Measurements from ENCODE around the gene SYNE4. TPM values are rescaled to one million over a fixed set of nuclear protein-coding genes. Genes with fewer than 3 reads are reported as not detected.

The SYNE4 gene
- total and polyA plus RNA-seq, 2 of the 13 experiments (the other 11 are each of a cell fraction or from before 2014, with no cell fraction given), result 13.7 to 23.0 TPM

- TF ChIP-seq NRL (CRISPR knock-in tag; IDR thresholded peaks at IDR 0.05; ENCODE audit: borderline replicate concordance) (peak; percentile 73; the same call in 1 of the 2 replicates), SPEN (CRISPR knock-in tag; IDR thresholded peaks at IDR 0.05; ENCODE audit: low read depth) (peak; percentile 83), ZNF33B (CRISPR knock-in tag; IDR thresholded peaks at IDR 0.05) (peak; percentile 53; the same call in 1 of the 2 replicates), ZNF121 (CRISPR knock-in tag; IDR thresholded peaks at IDR 0.05) (no peak), GATAD1 (CRISPR knock-in tag; IDR thresholded peaks at IDR 0.05) (peak; percentile 84), RFX5 (IDR thresholded peaks at IDR 0.05; ENCODE audit: low read depth, low read length) (no peak), ISX (CRISPR knock-in tag; conservative IDR thresholded peaks at IDR 0.05) (no peak), XRCC5 (optimal IDR thresholded peaks at IDR 0.05; ENCODE audit: low read length) (peak; percentile 43), ZNF33A (CRISPR knock-in tag; IDR thresholded peaks at IDR 0.05; ENCODE audit: borderline replicate concordance) (no peak), ZNF556 (CRISPR knock-in tag; IDR thresholded peaks at IDR 0.05; ENCODE audit: borderline replicate concordance) (no peak; the same call in 1 of the 2 replicates), FLYWCH1 (CRISPR knock-in tag; IDR thresholded peaks at IDR 0.05) (no peak), ZNF800 (CRISPR knock-in tag; IDR thresholded peaks at IDR 0.05) (peak; percentile 75; the same call in 1 of the 2 replicates), NR3C1 (CRISPR knock-in tag; IDR thresholded peaks at IDR 0.05) (no peak), SETDB1 (CRISPR knock-in tag; IDR thresholded peaks at IDR 0.05; ENCODE audit: borderline replicate concordance) (no peak), ZBTB1 (CRISPR knock-in tag; IDR thresholded peaks at IDR 0.05; ENCODE audit: borderline replicate concordance) (no peak)
- TF ChIP-seq, protein P1, sequence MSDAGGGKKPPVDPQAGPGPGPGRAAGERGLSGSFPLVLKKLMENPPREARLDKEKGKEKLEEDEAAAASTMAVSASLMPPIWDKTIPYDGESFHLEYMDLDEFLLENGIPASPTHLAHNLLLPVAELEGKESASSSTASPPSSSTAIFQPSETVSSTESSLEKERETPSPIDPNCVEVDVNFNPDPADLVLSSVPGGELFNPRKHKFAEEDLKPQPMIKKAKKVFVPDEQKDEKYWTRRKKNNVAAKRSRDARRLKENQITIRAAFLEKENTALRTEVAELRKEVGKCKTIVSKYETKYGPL (CRISPR knock-in tag; IDR thresholded peaks at IDR 0.05), result 0 out of 2 replicates have a peak, but pooled peaks have one; percentile 34
- TF ChIP-seq, protein P2, sequence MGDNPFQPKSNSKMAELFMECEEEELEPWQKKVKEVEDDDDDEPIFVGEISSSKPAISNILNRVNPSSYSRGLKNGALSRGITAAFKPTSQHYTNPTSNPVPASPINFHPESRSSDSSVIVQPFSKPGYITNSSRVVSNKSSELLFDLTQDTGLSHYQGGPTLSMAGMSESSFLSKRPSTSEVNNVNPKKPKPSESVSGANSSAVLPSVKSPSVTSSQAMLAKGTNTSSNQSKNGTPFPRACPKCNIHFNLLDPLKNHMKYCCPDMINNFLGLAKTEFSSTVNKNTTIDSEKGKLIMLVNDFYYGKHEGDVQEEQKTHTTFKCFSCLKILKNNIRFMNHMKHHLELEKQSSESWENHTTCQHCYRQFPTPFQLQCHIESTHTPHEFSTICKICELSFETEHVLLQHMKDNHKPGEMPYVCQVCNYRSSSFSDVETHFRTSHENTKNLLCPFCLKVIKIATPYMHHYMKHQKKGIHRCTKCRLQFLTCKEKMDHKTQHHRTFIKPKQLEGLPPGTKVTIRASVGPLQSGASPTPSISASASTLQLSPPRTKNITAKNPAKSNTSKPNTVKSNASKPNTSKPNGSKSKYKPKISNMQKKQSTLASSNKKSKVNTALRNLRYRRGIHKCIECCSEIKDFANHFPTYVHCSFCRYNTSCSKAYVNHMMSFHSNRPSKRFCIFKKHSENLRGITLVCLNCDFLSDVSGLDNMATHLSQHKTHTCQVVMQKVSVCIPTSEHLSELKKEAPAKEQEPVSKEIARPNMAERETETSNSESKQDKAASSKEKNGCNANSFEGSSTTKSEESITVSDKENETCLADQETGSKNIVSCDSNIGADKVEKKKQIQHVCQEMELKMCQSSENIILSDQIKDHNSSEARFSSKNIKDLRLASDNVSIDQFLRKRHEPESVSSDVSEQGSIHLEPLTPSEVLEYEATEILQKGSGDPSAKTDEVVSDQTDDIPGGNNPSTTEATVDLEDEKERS (CRISPR knock-in tag; IDR thresholded peaks at IDR 0.05), result peak; percentile 96
- TF ChIP-seq, protein P3, sequence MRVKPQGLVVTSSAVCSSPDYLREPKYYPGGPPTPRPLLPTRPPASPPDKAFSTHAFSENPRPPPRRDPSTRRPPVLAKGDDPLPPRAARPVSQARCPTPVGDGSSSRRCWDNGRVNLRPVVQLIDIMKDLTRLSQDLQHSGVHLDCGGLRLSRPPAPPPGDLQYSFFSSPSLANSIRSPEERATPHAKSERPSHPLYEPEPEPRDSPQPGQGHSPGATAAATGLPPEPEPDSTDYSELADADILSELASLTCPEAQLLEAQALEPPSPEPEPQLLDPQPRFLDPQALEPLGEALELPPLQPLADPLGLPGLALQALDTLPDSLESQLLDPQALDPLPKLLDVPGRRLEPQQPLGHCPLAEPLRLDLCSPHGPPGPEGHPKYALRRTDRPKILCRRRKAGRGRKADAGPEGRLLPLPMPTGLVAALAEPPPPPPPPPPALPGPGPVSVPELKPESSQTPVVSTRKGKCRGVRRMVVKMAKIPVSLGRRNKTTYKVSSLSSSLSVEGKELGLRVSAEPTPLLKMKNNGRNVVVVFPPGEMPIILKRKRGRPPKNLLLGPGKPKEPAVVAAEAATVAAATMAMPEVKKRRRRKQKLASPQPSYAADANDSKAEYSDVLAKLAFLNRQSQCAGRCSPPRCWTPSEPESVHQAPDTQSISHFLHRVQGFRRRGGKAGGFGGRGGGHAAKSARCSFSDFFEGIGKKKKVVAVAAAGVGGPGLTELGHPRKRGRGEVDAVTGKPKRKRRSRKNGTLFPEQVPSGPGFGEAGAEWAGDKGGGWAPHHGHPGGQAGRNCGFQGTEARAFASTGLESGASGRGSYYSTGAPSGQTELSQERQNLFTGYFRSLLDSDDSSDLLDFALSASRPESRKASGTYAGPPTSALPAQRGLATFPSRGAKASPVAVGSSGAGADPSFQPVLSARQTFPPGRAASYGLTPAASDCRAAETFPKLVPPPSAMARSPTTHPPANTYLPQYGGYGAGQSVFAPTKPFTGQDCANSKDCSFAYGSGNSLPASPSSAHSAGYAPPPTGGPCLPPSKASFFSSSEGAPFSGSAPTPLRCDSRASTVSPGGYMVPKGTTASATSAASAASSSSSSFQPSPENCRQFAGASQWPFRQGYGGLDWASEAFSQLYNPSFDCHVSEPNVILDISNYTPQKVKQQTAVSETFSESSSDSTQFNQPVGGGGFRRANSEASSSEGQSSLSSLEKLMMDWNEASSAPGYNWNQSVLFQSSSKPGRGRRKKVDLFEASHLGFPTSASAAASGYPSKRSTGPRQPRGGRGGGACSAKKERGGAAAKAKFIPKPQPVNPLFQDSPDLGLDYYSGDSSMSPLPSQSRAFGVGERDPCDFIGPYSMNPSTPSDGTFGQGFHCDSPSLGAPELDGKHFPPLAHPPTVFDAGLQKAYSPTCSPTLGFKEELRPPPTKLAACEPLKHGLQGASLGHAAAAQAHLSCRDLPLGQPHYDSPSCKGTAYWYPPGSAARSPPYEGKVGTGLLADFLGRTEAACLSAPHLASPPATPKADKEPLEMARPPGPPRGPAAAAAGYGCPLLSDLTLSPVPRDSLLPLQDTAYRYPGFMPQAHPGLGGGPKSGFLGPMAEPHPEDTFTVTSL (CRISPR knock-in tag; IDR thresholded peaks at IDR 0.05; ENCODE audit: borderline replicate concordance), result no peak
Measured at GRCh38 chr19:36054119-36054732, 45.6 kb upstream of the SYNE4 start, which contains the start of gene THAP8 (continued).

Measured in HepG2 (cell line).